NT2/D1 (cell line): ENCODE measurements around the gene ZNF512B.

Source experiments
- YY1 ChIP-seq: IDR thresholded peaks from 2 replicates; pipeline ENCODE4 v1.6.1; 2011; ENCODE audit not compliant: insufficient read length, insufficient read depth
- ZNF274 ChIP-seq: IDR thresholded peaks from 2 replicates; pipeline ENCODE4 v1.6.1; 2011; ENCODE audit warnings: mild to moderate bottlenecking, low read depth, low read length

DNA sequence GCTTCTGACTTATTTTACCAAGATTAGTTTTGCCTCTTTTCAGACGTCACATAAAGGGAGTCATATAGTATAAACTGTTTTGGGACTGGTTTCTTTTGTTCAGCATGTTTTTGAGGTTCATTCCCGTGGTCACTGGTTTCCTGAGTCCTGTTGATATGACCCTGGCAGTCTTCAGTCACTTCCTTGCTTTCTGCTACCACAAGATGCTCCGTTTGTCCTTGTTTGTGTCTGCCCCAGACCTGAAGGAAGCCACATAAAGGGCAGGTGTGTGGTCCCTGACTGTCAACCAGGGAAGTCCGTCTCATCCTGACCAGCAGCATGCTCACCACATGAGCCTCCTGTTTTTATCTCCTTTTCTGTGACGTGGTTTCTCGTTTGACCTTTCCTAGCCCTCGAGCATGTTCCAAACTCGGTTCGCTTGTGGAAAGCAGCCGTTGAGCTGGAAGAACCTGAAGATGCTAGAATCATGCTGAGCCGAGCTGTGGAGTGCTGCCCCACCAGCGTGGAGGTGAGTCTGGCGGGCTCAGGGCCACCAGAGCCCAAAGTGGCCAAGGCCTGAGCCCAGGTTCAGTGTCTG is 40.2 kb upstream of the ZNF512B start:
- no peak for TF ChIP-seq YY1
- no peak for TF ChIP-seq ZNF274
